Measurements from ENCODE around the gene ZNF740. TPM values are rescaled to one million over a fixed set of nuclear protein-coding genes. Genes with fewer than 3 reads are reported as not detected.

The ZNF740 gene
- total and polyA plus RNA-seq, 2 donors from 2014 or later = 11.1 to 58.3 TPM

- no peak for FAIRE-seq
- TF ChIP-seq, protein P1, sequence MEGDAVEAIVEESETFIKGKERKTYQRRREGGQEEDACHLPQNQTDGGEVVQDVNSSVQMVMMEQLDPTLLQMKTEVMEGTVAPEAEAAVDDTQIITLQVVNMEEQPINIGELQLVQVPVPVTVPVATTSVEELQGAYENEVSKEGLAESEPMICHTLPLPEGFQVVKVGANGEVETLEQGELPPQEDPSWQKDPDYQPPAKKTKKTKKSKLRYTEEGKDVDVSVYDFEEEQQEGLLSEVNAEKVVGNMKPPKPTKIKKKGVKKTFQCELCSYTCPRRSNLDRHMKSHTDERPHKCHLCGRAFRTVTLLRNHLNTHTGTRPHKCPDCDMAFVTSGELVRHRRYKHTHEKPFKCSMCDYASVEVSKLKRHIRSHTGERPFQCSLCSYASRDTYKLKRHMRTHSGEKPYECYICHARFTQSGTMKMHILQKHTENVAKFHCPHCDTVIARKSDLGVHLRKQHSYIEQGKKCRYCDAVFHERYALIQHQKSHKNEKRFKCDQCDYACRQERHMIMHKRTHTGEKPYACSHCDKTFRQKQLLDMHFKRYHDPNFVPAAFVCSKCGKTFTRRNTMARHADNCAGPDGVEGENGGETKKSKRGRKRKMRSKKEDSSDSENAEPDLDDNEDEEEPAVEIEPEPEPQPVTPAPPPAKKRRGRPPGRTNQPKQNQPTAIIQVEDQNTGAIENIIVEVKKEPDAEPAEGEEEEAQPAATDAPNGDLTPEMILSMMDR (IDR thresholded peaks at IDR 0.05; ENCODE audit: borderline replicate concordance, extremely low read depth, insufficient read depth) = no peak
- peaks cover 5 to 36% (median 8%) of the 10 kb centered on the region in 3 donors for H3K4me1 ChIP-seq (ENCODE audit: control insufficient read depth in 2 of 3, insufficient read depth in 2 of 3, low read depth in 1 of 3, low read length in 3 of 3)
- H3K36me3 ChIP-seq (ENCODE audit: control insufficient read depth in 2 of 3, insufficient read depth in 3 of 3, low read length in 3 of 3) = no peaks in the 10 kb centered on the region
- peak overlapping the region in 2 of 3 donors; percentile 28 to 65 for H3K9ac ChIP-seq (ENCODE audit: low read length in 3 of 3)
- DNase-seq = peak; percentile 93 to 98 (median 95)
- peaks cover 4% of the 10 kb centered on the region for H3K27me3 ChIP-seq (ENCODE audit: control insufficient read depth, insufficient read depth, low read length)
- peak overlapping the region; percentile 94 to 100 for H3K27ac ChIP-seq (ENCODE audit: low read depth in 2 of 2, low read length in 2 of 2)
- H3K9me3 ChIP-seq (ENCODE audit: control insufficient read depth in 2 of 3, insufficient read depth in 1 of 3, low read length in 3 of 3) = no peaks in the 10 kb centered on the region
- intact Hi-C loops (cut with DNase I) = no loop called here
- peak overlapping the region; percentile 71 to 91 (median 82) for H3K4me3 ChIP-seq (ENCODE audit: low read length in 3 of 3)
Measured at GRCh38 chr12:53220694-53221202, 40.2 kb downstream of the ZNF740 start.

- Histone ChIP-seq H3K27ac (ENCODE audit: low read depth in 2 of 2, low read length in 2 of 2) (peak overlapping the region; percentile 94 to 100), H3K36me3 (ENCODE audit: control insufficient read depth in 2 of 3, insufficient read depth in 3 of 3, low read length in 3 of 3) (no peaks in the 10 kb centered on the region), H3K4me1 (ENCODE audit: control insufficient read depth in 2 of 3, insufficient read depth in 2 of 3, low read depth in 1 of 3, low read length in 3 of 3) (peaks cover 5 to 31% (median 8%) of the 10 kb centered on the region in 3 donors), H3K4me3 (ENCODE audit: low read length in 3 of 3) (peak overlapping the region; percentile 46 to 91 (median 69)), H3K27me3 (ENCODE audit: control insufficient read depth, insufficient read depth, low read length) (peaks cover 4% of the 10 kb centered on the region), H3K9ac (ENCODE audit: low read length in 3 of 3) (peak overlapping the region; percentile 28 to 96 (median 52)), H3K9me3 (ENCODE audit: control insufficient read depth in 2 of 3, insufficient read depth in 1 of 3, low read length in 3 of 3) (no peaks in the 10 kb centered on the region)
- DNase-seq (peak; percentile 83 to 94 (median 89)), FAIRE-seq (no peak)
- TF ChIP-seq, protein P1 (IDR thresholded peaks at IDR 0.05; ENCODE audit: borderline replicate concordance, extremely low read depth, insufficient read depth) = peak; percentile 4
- intact Hi-C loops (cut with DNase I) = no loop called here
Measured at GRCh38 chr12:53221203-53222080, 40.9 kb downstream of the ZNF740 start.

- Histone ChIP-seq H3K4me3 (ENCODE audit: low read length in 3 of 3) (peak overlapping the region in 2 of 3 donors; percentile 10 to 13), H3K36me3 (ENCODE audit: control insufficient read depth in 2 of 3, insufficient read depth in 3 of 3, low read length in 3 of 3) (no peaks in the 10 kb centered on the region), H3K4me1 (ENCODE audit: control insufficient read depth in 2 of 3, insufficient read depth in 2 of 3, low read depth in 1 of 3, low read length in 3 of 3) (peaks cover 5 to 27% (median 8%) of the 10 kb centered on the region in 3 donors), H3K9me3 (ENCODE audit: control insufficient read depth in 2 of 3, insufficient read depth in 1 of 3, low read length in 3 of 3) (no peaks in the 10 kb centered on the region), H3K27ac (ENCODE audit: low read depth in 2 of 2, low read length in 2 of 2) (peak overlapping the region; percentile 66 to 100), H3K27me3 (ENCODE audit: control insufficient read depth, insufficient read depth, low read length) (peaks cover 4% of the 10 kb centered on the region), H3K9ac (ENCODE audit: low read length in 3 of 3) (no peak overlapping the region)
- FAIRE-seq (no peak), DNase-seq (peak in 3 of 5 donors; percentile 41 to 65 (median 52))
- intact Hi-C loops (cut with DNase I) = no loop called here
- TF ChIP-seq, protein P1 (IDR thresholded peaks at IDR 0.05; ENCODE audit: borderline replicate concordance, extremely low read depth, insufficient read depth) = no peak
Measured at GRCh38 chr12:53222170-53222721, 41.7 kb downstream of the ZNF740 start.
